GM18951 (cell line): Measurements from ENCODE around the gene NLRP6.
"Not testable (repeated sequence)": the region's sequence is repeated elsewhere in the genome, so short reads cannot be mapped to it uniquely, and the experiment has no call there.

Source experiments
- POLR2A ChIP-seq: IDR thresholded peaks from 4 replicates; pipeline ENCODE4 v1.6.1; 2011; ENCODE audit warnings: mild to moderate bottlenecking; ENCODE audit not compliant: insufficient read length, insufficient read depth; ENCODE audit errors: extremely low read depth
- in situ Hi-C: fragments of 300-500 bp; cut with MboI; formaldehyde crosslinking; loops from one replicate; pipeline ENCODE4 v1.12.0; 2022; ENCODE audit warnings: low sequenced_read_pairs, mixed read lengths, inconsistent platforms; ENCODE audit not compliant: unreplicated experiment

NLRP6 gene

GRCh38 chr11:332651-333480, 54.7 kb downstream of the NLRP6 start:
- no peak for TF ChIP-seq POLR2A
- in situ Hi-C loops = no loop called here

- in situ Hi-C loops = not testable (repeated sequence)
Measured at GRCh38 chr11:333616-334263, 55.5 kb downstream of the NLRP6 start.

DNA sequence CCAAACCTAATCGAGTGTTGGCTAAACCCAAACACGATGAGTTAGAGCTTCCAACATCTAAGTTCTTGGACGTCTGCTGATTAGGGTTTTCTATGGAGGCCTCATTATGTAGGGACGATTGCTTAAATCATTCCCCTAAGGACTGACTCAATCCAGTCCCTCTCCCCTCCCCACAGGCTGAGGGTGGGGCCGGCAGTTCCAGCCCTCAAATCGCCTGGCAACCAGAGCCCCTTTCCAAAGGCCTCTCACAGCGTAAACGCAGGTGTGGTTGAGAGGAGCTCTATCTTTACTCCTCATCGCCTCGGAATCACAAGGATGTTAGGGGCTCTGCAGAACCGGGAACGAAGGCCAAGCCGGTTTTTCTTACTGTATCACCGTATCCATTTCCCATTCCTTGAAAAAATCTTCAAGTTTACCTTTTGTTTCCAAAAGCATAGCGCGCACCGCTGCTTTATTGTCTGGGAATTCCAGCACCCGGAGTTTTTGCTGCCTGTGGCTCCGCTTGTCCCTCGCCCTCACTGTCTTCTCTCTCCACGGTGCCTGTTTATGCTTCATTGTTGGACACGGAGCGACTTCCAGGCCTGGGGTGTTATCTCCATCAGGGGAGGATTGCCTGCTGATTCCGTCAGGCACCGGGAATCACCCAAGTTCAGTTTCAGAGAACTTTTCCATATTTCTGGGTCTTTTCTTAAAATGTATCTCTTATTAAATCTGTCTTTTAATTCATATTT, 56.2 kb downstream of the NLRP6 start:
- no peak for TF ChIP-seq POLR2A
- in situ Hi-C loops = no loop called here
